ENCODE results near the gene OVCH2.

Gene OVCH2

DNA sequence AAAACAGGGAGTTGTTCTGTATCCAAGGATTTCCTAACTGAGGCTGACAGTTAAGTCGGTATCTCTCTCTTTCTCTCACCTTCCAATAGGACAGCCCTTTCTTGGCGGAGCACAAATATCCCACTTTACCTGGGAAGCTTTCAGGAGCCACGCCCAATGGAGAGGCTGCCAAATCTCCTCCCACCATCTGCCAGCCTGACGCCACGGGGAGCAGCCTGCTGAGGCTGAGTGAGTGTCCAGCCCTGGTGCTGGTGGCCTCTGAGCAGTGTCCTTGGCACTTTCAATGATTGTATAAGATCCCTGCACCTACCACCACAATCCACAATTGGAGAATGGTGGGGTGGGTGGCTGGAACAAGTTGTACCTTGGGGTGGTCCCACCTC is 66.6 kb downstream of the OVCH2 start:
- DNase-seq (ENCODE audit: low spot score) = no peak

All from putamen (tissue), 1 donor.